GM21528 (cell line): ENCODE results near the gene PIK3R2.

Experiments
- ATAC-seq: cut with Tn5 transposase; IDR thresholded peaks from one replicate; pipeline ENCODE4 v1.9.1; 2021; ENCODE audit warnings: mild to moderate bottlenecking, moderate library complexity; ENCODE audit not compliant: unreplicated experiment, low FRiP score

Gene PIK3R2

DNA sequence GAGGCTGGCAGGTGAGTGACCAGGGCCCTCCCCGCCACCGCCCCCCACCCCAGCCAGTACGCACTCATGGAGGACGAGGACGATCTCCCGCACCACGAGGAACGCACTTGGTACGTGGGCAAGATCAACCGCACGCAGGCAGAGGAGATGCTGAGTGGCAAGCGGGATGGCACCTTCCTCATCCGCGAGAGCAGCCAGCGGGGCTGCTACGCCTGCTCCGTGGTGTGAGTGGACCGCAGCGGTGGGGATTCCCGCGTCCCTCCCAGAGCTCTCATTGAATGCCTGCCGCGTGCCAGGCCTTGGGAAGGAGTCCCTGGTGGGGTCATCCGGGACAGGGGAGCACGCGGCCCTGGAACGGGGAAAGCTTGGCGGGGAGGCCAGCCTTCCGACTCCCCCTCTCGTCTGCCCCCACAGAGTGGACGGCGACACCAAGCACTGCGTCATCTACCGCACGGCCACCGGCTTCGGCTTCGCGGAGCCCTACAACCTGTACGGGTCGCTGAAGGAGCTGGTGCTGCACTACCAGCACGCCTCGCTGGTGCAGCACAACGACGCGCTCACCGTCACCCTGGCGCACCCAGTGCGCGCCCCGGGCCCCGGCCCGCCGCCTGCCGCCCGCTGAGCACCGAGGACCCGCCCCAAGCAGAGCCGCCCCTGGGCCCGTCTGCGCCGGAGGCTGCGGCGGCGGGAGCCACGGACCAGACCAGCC lies 15.9 kb downstream of the PIK3R2 start:
- ATAC-seq = no peak

DNA sequence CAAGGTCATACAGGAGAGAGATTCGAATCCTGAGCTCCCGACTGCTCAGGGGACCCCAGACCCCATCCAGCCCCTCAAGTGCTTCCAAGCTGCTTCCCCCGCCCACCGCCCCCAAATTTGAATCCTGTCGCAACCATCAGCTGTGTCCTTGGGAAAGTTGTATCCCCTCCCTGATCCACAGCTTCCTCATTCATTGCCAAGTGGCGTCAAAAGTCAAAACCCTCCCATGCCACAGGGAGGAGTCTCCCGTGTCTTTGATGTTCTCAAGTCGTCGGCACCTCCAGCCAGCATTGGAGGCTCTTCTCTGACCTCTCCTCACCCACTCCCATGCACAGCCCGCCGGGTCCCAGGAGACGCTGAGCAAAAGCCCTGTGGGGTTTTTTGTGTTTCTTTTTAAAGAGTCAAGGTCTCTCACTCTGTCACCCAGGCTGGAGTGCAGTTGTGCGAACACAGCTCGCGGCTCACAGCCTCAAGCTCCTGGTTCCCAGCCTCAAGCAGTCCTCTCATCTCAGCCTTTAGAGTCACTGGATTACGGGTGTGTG lies 17.8 kb downstream of the PIK3R2 start:
- ATAC-seq = no peak

DNA sequence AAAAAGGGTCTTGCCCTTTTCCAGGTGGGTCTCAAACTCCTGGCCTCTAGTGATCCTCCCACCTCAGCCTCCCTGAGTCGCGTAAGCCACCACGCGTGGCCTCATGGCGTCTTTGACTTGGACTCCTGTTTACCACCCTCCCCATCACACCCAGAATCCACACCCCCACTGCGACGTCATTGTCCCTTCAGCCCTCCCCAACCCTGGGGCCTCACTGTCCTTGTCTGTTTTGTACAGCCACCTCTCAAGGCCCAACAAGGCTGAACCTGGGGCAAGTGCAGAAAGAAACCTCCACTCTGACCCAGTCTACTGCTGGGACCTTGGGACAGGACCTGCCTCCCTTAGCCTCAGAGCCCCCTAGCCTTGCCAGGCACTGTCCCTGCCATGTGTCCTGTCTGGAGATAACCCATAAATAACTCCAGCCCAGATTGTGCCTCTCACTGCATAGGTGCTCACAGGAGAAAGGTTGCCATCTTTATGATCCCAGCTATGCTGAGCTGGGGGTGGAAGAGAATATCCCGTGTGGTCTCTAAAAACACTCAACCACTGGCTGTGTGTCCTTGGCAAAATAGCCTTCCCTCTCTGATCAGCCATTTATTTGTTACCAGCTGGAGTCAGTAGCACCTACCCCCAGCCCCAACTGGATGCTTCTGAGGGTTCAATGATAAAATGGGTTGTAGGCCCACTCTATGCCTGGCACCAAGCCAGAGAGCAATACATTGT lies 18.8 kb downstream of the PIK3R2 start:
- ATAC-seq = no peak

DNA sequence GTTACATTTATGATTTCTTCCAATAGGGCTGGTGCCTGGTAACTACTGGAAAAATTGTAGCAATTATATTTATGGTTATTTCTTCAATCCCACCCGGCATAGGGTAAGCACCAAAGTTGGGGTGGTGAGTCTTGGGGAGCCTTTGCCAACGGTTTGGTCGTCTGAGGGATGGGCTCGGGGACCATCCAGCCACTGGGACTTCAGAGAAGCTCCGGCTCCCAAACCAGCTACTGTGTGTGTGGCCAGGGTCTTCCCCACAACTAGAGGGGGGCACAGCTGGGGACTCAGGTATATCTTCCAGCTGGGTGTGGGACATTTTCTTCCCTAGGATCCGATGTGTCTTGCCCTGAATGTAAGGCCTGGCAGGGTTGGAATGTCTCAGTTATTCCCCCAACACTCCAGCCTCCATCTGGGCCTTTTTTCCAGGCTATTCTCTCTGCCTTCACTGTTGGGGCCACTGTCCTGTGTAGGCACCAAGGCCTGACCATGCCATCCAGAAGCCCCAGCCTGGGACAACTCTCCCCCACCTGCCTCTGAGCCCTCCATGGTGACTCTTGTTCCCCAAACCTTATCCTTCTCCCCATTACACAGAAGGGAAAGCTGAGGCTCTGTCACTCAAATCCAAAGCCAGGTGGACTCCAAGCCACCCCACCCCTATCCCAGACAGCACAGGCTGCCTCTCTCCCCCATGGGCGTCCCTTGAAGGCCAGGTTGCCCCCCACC lies 19.5 kb downstream of the PIK3R2 start:
- no peak for ATAC-seq

DNA sequence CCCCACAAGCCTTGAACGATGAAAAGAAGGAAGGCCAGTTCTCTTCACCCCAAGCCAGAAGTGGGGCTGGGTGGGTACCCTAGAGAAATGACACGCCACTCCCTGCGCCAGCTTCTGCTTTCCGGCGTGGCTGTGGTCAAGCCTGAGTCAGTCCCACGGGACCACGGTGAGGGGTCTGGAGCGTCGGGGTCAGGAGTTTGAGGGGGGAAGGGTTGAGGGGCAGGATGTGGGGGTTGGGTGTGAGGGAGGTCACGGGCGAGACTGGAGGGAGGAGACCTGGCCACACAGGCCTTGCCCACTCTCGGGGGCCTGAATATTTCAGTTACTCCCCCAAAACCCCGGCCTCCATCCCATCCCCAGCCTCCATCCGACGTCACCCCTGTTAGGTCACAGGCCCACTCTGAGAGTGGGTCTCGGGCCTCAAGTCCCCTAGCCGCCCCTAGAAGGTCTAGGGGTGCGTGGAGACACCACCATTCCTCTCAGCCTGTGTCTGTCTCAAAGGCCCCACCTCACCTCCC lies 20.1 kb downstream of the PIK3R2 start:
- ATAC-seq = no peak

DNA sequence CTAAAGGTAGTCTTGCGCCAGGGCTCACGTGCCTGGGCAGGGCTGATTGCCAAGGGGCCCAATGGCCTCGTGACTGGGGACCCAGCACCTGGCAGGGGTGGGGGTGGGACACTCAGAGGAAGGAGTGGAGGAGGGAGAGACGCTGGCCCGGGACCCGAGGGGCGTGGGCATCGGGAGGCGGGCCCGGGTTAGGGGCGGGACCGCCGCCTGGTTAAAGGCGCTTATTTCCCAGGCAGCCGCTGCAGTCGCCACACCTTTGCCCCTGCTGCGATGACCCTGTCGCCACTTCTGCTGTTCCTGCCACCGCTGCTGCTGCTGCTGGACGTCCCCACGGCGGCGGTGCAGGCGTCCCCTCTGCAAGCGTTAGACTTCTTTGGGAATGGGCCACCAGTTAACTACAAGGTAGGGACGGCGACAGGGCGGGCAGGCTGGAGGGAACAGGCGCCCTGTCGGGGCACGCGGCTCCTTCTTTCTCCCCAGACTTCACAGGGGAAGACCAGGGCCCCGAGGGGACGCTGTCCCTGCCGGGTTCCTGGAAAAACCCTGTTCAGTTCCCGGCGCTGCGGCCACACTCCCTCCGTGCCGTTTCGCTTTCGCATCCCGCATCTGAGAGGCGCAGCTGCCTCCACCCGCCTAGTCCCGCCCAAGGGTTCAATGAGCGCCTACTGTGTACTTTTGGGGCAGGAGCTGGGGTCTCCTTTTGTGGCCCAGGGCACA lies 20.8 kb downstream of the PIK3R2 start, which contains the start of gene IFI30:
Gene IFI30, plus strand, starts transcription at position 242 of the 717 bp plus-strand sequence. Its CDS starts 29 bp downstream, at position 271.
- peak; percentile 49 for ATAC-seq

DNA sequence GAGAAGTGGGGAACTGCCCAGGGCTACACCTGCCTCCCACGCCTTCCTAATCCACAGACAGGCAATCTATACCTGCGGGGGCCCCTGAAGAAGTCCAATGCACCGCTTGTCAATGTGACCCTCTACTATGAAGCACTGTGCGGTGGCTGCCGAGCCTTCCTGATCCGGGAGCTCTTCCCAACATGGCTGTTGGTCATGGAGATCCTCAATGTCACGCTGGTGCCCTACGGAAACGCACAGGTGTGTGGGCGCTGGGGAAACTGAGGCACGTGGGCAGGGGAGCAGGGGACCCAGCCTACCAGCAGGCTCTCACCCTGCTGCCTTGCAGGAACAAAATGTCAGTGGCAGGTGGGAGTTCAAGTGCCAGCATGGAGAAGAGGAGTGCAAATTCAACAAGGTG lies 22.0 kb downstream of the PIK3R2 start:
- ATAC-seq = no peak

DNA sequence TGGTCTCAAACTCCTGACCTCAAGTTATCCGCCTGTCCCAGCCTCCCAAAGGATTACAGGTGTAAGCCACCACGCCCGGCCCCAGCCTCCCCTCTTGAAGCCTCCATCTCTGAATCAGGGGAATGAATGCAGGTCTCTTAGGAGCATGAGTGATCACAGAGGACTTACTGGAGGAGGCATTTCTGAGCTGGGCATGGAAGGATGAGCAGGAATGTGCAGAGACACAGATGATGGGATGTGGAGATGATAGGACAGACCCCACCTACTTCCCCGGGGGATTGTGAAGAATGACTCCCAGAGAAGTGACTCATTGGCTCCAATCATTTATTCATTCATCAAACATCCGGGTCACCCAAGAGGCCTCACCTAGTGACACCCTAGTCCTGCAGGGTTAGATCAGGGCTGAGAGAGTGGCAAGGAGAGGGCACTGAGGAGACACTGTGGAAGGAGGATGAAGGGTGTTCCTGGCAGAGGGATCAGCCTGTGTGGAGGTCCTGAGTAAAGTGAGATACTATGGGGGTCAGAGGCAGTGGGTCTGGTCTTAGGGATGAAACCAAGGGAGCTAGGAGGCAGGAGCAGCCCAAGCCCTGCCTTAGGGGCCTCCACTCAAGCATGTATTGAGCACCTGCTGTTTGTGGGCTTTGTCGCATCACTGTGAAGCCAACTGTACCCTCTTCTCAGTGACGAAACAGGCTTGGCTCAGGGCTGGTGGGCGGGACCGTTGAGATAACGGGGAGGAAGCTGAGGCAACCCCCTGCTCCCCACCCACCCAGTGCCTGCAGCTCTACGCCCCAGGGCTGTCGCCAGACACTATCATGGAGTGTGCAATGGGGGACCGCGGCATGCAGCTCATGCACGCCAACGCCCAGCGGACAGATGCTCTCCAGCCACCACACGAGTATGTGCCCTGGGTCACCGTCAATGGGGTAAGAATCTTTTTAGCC lies 23.7 kb downstream of the PIK3R2 start:
- no peak for ATAC-seq

DNA sequence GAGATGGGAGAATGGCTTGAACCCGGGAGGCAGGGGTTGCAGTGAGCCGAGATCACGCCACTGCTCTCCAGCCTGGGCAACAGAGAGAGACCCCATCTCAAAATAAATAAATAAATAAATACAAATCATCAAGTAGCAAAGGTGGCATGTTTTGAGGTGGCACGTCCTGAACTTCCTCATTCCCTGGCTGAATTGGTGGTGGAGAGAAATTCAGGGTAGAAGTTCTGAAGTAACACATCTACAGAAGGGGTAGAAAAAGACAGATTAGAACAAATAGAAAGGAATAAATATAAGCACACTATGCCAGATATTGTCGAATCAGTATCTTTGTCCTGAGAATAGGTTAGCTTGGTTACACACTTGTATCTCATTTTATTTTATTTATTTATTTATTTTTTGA lies 27.0 kb downstream of the PIK3R2 start:
- ATAC-seq = no peak

DNA sequence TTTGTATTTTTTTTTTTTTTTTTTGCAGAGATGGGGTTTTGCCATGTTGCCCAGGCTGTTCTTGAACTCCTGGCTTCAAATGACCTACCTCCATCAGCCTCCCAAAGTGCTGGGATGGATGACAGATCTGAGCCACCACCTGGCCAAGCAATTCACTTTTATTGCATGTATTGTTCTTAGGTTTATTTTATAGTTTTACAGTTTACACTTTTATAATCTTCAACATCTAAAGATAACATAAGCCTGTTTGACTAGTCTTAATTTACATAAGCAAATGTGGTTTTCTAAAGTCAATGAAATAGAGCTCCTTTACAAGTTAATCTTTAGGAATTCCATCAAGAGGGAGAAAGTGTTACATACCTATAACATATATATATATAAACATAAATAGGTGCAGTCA lies 30.6 kb downstream of the PIK3R2 start:
- no peak for ATAC-seq

DNA sequence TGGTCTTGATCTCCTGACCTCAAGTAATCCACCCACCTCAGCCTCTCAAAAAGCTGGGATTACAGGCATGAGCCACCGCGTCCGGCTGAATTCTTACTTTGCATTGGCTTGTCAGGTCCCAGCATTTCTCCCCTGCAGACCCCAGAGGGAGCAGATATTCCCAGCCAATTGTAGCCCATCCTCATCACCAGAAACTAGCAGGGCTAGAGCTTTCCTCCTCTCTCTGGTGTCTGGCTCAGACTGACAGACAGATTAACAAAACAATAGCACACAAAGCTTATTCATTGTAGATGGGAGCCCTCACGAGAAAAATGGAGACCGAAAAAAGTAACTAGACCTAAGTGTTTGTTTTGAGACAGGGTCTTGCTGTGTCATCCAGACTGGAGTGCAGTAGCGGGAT lies 32.6 kb downstream of the PIK3R2 start:
- no peak for ATAC-seq

DNA sequence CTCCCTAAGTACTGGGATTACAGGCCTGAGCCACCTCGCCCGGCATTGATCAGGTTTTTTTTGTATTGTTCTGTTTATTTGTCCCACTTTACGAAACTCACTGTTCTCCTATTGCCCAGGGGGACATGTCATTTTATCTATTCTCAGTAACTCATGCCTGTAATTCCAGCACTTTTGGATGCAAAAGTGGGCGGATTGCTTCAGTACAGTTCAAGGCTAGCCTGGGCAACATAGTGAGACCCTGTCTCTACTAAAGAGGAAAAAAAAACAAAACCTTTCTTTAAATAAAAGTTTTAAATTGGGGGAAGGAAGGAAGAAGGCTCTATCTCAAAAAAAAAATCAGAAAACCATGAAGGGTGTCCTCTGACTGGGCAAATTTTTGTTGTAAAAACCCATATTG lies 37.3 kb downstream of the PIK3R2 start:
- ATAC-seq = no peak

DNA sequence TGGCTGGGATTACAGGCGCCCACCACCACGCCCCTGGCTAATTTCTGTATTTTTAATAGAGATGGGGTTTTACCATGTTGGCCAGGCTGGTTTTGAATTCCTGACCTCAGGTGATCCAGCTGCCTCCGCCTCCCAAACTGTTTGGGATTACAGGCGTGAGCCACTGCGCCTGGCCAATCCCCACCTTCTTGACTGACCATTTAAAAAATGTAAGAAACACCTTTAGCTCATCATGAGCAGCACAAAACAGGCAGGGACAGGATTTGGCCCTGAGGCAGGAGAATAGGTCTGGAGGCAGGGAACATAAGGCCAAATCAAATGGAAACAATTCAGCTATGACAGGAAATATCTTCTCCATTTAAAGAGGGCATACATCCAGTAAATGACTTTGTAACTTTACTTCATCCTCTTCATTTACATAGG lies 38.7 kb downstream of the PIK3R2 start:
- ATAC-seq = no peak

DNA sequence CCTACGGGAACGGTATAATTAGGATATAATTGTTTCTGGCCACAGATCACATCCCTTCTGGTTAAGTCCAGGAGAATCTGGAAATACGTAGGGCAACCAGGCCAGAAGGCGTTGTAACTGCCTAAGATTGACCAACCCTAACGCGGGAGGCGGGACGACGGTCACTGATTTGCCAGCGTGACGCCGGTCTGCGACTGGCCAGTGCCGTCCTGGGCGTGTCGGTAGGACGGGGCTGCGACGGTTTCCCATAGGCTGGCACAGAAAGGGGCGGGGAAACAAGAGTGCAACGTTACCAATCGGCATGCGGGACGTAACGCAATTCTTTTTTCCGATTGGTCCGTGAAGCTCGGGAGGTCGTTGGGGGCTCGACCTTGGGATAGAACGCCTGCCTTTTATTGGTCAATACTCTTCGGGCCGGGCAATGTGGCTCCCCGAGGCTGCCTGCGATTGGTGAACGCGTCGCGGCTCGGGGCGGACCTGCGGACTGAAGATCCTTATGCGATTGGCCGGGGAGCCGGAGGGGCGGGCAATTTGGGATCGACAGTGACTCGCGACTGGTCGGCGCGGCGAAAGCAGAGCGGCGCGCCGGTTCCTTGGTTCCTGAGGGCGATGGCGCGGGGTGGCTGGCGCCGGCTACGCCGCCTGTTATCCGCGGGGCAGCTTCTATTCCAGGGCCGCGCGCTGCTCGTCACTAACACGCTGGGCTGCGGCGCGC lies 39.9 kb downstream of the PIK3R2 start, which contains the start of gene MPV17L2:
Gene MPV17L2, plus strand, starts transcription at position 546 of the 715 bp plus-strand sequence. Its CDS starts 64 bp downstream, at position 610.
- ATAC-seq = peak; percentile 84

DNA sequence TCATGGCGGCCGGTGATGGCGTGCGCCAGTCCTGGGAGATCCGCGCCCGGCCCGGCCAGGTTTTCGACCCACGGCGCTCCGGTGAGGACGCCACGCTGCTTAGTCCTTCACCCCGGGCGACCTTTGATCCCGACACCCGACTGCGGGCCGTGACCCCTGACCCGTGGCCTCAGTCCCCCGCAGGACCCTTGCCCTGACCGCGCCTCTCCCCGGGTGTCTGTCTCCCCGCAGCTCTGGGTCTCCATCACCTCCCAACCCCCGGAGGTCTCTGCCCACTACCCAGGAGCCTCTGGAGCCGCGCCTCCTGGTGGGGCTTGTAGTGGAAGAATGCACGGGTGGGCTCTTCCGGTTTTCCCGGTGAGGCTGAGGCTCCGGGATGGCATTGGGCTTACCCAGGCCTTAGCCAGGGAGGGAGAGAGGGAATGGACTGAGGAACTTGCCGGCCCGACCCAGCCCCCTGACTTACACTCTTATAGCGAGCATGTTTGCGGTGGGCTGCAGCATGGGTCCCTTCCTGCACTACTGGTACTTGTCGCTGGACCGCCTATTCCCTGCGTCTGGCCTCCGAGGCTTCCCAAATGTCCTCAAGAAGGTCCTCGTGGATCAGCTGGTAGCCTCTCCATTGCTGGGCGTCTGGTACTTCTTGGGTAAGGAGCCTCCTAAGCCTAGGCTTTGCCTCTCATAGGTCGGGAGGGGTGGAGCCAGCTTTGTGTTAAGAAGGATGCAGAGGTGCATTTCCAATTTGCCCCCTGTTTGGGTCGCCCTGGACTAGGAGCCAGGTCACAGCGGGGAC lies 40.6 kb downstream of the PIK3R2 start:
- ATAC-seq = peak; percentile 20

DNA sequence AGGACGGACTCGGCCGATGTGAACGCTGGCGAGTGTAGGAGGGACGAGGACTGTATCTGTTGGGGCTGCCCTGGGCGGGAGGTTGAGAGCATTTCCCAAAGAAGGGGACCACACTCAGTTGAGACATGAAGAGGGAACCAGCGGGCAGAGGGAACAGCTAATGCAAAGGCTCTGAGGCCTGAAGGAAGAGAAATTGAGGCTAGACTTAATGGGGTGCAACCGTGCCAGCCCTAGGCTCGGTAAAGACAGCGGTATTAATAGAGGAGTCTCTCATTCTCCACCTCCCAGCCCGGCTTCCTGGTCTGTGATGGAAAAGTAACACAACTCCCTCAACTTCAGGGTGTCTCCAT lies 41.2 kb downstream of the PIK3R2 start:
- no peak for ATAC-seq

DNA sequence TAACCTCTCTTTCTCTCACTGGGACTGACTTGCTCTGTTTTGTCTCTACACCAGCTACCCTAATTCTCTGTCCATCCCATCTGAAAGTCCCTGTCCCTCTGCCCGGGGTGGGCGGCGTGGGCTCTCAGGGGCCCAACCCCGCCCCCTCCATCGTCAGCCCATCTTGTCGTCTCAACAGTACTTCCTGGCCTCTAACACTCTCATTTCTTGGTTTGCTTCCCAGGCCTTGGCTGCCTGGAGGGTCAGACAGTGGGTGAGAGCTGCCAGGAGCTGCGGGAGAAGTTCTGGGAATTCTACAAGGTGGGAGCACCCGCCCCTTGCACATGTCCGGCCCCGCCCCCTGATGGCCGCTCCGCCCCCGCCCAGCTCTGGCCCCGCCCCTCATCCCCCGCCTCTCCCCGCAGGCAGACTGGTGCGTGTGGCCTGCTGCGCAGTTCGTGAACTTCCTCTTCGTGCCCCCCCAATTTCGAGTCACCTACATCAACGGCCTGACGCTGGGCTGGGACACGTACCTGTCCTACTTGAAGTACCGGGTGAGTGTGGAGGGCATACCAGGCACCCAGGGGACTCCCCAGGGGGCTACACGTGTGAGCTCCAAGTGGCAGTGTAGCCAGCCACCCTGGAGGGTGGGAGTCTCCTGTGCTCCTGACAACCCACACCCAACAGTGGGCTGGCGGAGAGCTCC lies 41.7 kb downstream of the PIK3R2 start:
- no peak for ATAC-seq
